ENCODE data around the gene AUNIP.

- no peak for TF ChIP-seq CTCF (IDR thresholded peaks at IDR 0.05)
- TF ChIP-seq ETV6 (CRISPR knock-in tag; IDR thresholded peaks at IDR 0.05), result no peak
- TF ChIP-seq SMAD3 (CRISPR knock-in tag; IDR thresholded peaks at IDR 0.05; ENCODE audit: borderline replicate concordance), result no peak
- TF ChIP-seq MAX (CRISPR knock-in tag; IDR thresholded peaks at IDR 0.05), result no peak
Observed at GRCh38 chr1:25904943-25905679, 45.9 kb upstream of the AUNIP start.

Measured in WTC11 (cell line).